Activated CD4-positive, alpha-beta T cell treated with anti-CD3 and anti-CD28 coated beads, Interleukin-2, amount 10 ng/mL, durations not matched to agents 7 days and 5 days (primary cell): ENCODE results near the gene MTMR2. TPM values are rescaled to one million over a fixed set of nuclear protein-coding genes. Genes with fewer than 3 reads are reported as not detected.

Source experiments
- total RNA-seq, 2 experiments: library from RNA; stranded (reverse); gene quantifications; one replicate each; pipeline ENCODE4 v1.2.3, GENCODE V29; 2021

Gene MTMR2
- total RNA-seq, 2 experiments from 2014 or later = 13.5 to 15.2 TPM

Other genes starting within 250 kb of the MTMR2 start
- 10 to 100 TPM; 51.6 to 71.2 TPM for gene FAM76B, start 134.3 kb downstream of the MTMR2 start, total RNA-seq
- gene CEP57, start 133.6 kb downstream of the MTMR2 start, total RNA-seq = 10 to 100 TPM; 67.7 to 73.2 TPM